ENCODE measurements around the gene FARP1. TPM values are rescaled to one million over a fixed set of nuclear protein-coding genes. Genes with fewer than 3 reads are reported as not detected.

The FARP1 gene, protein sequence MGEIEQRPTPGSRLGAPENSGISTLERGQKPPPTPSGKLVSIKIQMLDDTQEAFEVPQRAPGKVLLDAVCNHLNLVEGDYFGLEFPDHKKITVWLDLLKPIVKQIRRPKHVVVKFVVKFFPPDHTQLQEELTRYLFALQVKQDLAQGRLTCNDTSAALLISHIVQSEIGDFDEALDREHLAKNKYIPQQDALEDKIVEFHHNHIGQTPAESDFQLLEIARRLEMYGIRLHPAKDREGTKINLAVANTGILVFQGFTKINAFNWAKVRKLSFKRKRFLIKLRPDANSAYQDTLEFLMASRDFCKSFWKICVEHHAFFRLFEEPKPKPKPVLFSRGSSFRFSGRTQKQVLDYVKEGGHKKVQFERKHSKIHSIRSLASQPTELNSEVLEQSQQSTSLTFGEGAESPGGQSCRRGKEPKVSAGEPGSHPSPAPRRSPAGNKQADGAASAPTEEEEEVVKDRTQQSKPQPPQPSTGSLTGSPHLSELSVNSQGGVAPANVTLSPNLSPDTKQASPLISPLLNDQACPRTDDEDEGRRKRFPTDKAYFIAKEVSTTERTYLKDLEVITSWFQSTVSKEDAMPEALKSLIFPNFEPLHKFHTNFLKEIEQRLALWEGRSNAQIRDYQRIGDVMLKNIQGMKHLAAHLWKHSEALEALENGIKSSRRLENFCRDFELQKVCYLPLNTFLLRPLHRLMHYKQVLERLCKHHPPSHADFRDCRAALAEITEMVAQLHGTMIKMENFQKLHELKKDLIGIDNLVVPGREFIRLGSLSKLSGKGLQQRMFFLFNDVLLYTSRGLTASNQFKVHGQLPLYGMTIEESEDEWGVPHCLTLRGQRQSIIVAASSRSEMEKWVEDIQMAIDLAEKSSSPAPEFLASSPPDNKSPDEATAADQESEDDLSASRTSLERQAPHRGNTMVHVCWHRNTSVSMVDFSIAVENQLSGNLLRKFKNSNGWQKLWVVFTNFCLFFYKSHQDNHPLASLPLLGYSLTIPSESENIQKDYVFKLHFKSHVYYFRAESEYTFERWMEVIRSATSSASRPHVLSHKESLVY
- 10 to 100 TPM; 11.0 to 27.2 (median 13.6) TPM for total RNA-seq

DNA sequence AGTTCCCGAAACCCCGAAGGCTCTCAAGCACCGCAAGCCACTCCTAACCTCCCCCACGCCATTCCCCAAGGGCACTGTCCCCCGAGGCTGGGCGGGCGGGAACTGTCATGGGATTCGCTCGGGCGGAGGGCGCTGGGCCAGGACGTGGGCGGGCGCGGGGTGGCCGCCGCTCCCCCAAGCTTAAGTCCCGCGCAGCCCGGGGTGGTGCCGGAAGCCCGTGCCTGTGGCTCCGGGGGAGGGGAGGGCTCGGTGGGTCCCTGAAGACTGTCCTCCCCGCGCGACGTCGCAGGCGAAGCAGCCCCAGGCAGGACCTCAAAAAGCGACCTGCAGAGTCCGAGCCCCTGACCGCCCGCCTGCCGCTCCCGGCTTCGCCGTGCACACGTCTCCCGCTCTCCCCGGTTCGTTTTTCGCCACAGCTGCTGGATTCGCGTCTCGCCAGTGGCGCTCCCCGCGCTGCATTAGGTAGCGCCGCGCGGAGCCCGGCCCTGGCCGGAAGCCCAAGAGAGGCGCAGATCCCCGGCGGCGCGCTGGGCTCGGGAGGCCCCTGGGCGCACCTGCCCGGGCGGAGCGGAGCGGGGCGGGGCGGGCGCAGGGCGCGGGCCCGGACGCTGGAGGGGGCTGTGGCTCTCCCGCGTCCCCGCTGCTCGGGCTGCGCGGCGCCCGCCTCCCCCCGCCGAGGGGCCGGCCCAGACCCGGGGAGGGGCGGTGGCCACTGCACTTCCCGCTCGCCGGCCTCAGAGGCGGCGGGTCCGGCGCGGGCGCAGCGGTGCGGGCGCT lies at the start of gene FARP1:
TSS of gene FARP1 (plus strand) at position 715 of the 777 bp plus-strand sequence. CDS start 70,149 bp downstream, outside the sequence.
- Histone ChIP-seq H3K36me3 (no peaks in the 10 kb centered on the region), H3K9me3 (no peaks in the 10 kb centered on the region), H3K27me3 (no peaks in the 10 kb centered on the region), H3K27ac (peak within 1 kb of the TSS; percentile 86), H3K4me3 (peak within 1 kb of the TSS; percentile 95), H3K4me1 (peaks cover 27% of the 10 kb centered on the region)
- WGBS: 5% methylated on average over 4 of the region's 98 CpGs
- TF ChIP-seq POLR2A (IDR thresholded peaks at IDR 0.05) (peak in 1 of 2 donors; percentile 24), POLR2AphosphoS5 (IDR thresholded peaks at IDR 0.05) (no peak), EP300 (IDR thresholded peaks at IDR 0.05) (no peak)
- TF ChIP-seq, protein P1, sequence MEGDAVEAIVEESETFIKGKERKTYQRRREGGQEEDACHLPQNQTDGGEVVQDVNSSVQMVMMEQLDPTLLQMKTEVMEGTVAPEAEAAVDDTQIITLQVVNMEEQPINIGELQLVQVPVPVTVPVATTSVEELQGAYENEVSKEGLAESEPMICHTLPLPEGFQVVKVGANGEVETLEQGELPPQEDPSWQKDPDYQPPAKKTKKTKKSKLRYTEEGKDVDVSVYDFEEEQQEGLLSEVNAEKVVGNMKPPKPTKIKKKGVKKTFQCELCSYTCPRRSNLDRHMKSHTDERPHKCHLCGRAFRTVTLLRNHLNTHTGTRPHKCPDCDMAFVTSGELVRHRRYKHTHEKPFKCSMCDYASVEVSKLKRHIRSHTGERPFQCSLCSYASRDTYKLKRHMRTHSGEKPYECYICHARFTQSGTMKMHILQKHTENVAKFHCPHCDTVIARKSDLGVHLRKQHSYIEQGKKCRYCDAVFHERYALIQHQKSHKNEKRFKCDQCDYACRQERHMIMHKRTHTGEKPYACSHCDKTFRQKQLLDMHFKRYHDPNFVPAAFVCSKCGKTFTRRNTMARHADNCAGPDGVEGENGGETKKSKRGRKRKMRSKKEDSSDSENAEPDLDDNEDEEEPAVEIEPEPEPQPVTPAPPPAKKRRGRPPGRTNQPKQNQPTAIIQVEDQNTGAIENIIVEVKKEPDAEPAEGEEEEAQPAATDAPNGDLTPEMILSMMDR (IDR thresholded peaks at IDR 0.05): peak; percentile 4 to 53
- peak; percentile 74 to 80 for DNase-seq (ENCODE audit: low spot score in 2 of 2)

DNA sequence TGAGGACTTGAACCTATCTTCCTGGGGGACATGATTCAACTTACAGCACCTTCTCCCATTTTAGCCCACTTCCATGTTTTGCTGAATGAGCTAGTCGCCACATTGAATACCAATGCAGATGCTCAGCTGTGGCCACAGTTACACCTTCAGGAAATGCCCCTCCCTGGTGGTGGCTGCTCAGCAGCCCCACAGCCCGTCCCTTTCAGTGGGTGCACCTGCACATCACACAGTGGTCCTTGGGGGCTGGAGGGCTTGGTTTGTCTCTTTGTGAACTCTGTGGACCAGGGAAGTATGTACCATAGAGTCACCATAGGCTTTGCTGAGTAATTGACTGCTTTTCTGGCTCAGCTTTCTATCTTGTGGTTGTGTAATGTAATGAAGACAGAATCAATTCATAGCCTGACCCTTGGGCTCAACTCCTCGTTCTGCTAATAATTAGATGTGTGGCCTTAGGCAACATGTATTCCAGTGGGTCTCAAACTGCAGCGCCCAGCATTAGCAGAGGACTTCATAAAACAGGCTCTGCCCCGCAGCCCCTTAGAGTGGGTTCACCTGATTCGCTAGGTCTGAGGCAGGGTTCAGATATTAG lies 48.1 kb upstream of the FARP1 start:
- no peaks in the 10 kb centered on the region for H3K4me1 ChIP-seq
- no peak for DNase-seq (ENCODE audit: low spot score in 2 of 2)
- H3K36me3 ChIP-seq: no peaks in the 10 kb centered on the region
- H3K27me3 ChIP-seq: no peaks in the 10 kb centered on the region
- H3K27ac ChIP-seq: no peak overlapping the region
- H3K4me3 ChIP-seq: no peak overlapping the region
- H3K9me3 ChIP-seq: no peaks in the 10 kb centered on the region
- no peak for TF ChIP-seq EP300 (IDR thresholded peaks at IDR 0.05)
- TF ChIP-seq POLR2A (IDR thresholded peaks at IDR 0.05): no peak
- TF ChIP-seq POLR2AphosphoS5 (IDR thresholded peaks at IDR 0.05): no peak
- TF ChIP-seq, protein P1 (IDR thresholded peaks at IDR 0.05): no peak
- WGBS: 83% methylated on average over 6 of the region's 6 CpGs

DNA sequence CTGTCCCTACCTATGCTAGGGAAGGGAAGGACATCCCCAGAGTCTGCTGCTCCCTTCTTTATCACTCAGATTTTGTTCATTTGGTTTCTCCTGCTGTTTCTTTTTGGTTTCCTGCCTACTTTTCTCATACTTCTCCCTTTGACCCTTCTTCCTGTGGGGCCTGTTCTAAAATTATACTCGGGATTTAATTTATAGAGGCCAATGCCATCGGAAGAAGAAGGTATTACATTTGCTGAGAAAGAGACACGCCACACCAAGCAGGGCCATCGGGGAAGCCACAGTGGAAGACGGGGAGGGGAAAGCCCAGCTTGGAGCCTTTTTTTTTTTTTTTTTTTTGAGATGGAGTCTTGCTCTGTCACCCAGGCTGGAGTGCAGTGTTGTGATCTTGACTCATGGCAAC lies 46.8 kb upstream of the FARP1 start:
- no peak for DNase-seq (ENCODE audit: low spot score in 2 of 2)
- H3K9me3 ChIP-seq: no peaks in the 10 kb centered on the region
- no peaks in the 10 kb centered on the region for H3K4me1 ChIP-seq
- H3K36me3 ChIP-seq: no peaks in the 10 kb centered on the region
- H3K27me3 ChIP-seq: no peaks in the 10 kb centered on the region
- 59% methylated on average over 5 of the region's 5 CpGs for WGBS
- no peak overlapping the region for H3K27ac ChIP-seq
- no peak overlapping the region for H3K4me3 ChIP-seq
- TF ChIP-seq POLR2AphosphoS5 (IDR thresholded peaks at IDR 0.05) (no peak), POLR2A (IDR thresholded peaks at IDR 0.05) (no peak), EP300 (IDR thresholded peaks at IDR 0.05) (no peak)
- TF ChIP-seq, protein P1 (IDR thresholded peaks at IDR 0.05): no peak

DNA sequence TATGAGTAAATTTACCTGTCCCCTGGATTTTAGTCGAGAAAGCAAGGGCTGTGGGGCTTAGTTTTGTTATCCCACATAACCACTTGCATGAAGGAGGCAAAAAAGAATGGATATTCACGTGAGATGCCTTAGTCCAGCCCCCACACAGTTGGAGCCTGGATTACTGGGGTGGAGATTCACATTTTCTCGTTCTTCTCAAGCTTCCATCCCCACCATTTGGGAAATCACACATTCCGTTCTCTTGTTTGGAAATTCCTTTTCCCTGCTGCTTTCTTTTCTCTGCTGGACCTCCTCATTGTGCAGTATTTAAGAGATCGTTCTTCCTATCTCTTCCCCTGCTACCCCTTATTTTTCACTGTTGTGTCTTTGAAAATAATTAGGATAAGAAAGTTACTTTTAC lies 45.1 kb upstream of the FARP1 start:
- no peak for DNase-seq (ENCODE audit: low spot score in 2 of 2)
- TF ChIP-seq, protein P1 (IDR thresholded peaks at IDR 0.05): no peak
- TF ChIP-seq EP300 (IDR thresholded peaks at IDR 0.05) (no peak), POLR2A (IDR thresholded peaks at IDR 0.05) (no peak), POLR2AphosphoS5 (IDR thresholded peaks at IDR 0.05) (no peak)
- WGBS: 85% methylated on average over 5 of the region's 5 CpGs
- H3K4me3 ChIP-seq: no peak overlapping the region
- H3K9me3 ChIP-seq: no peaks in the 10 kb centered on the region
- no peaks in the 10 kb centered on the region for H3K4me1 ChIP-seq
- no peaks in the 10 kb centered on the region for H3K27me3 ChIP-seq
- no peak overlapping the region for H3K27ac ChIP-seq
- no peaks in the 10 kb centered on the region for H3K36me3 ChIP-seq

Data from suprapubic skin (tissue), 4 donors.